DOHH2 (cell line): ENCODE results near the gene OR51E2.

ENCODE experiments used
- H3F3A ChIP-seq: fragments of 200-600 bp; sonication (generic), shearing (Covaris generic); 2 replicates; pipeline ENCODE4 v1.6.0; 2016; ENCODE audit warnings: antibody characterized with exemption, mild to moderate bottlenecking; ENCODE audit not compliant: control insufficient read depth, insufficient read depth
- H3K27ac ChIP-seq: fragments of 200-600 bp; sonication (generic); 2 replicates; pipeline ENCODE4 v1.5.1; 2014; ENCODE audit warnings: low read depth, mild to moderate bottlenecking, low read length, moderate library complexity
- H3K27me3 ChIP-seq: fragments of 200-600 bp; sonication (generic); 2 replicates; pipeline ENCODE4 v1.6.1; 2014; ENCODE audit warnings: mild to moderate bottlenecking, low read length, mixed read lengths; ENCODE audit not compliant: control insufficient read depth
- H3K36me3 ChIP-seq: fragments of 200-600 bp; sonication (generic); 2 replicates; pipeline ENCODE4 v1.6.1; 2014; ENCODE audit warnings: mild to moderate bottlenecking, low read length, moderate library complexity, mixed read lengths; ENCODE audit not compliant: control insufficient read depth
- H3K4me1 ChIP-seq: fragments of 200-600 bp; sonication (generic); 2 replicates; pipeline ENCODE4 v1.6.1; 2014; ENCODE audit warnings: mild to moderate bottlenecking, low read length, mixed read lengths; ENCODE audit not compliant: control insufficient read depth
- H3K4me2 ChIP-seq: fragments of 200-600 bp; sonication (generic); 2 replicates; pipeline ENCODE4 v1.6.0; 2014; ENCODE audit warnings: mild to moderate bottlenecking, low read length, moderate library complexity
- H3K4me3 ChIP-seq: fragments of 200-600 bp; sonication (generic); 2 replicates; pipeline ENCODE4 v1.5.1; 2014; ENCODE audit warnings: mild to moderate bottlenecking, low read length, mixed read lengths
- H3K79me2 ChIP-seq: fragments of 200-600 bp; sonication (generic); 2 replicates; pipeline ENCODE4 v1.6.1; 2014; ENCODE audit warnings: mild to moderate bottlenecking, low read length, mixed read lengths; ENCODE audit not compliant: control insufficient read depth
- H3K9me2 ChIP-seq: fragments of 200-600 bp; sonication (generic); replicated peaks from 2 replicates; pipeline ENCODE4 v1.6.1; 2014; ENCODE audit warnings: mild to moderate bottlenecking, low read length, mixed read lengths; ENCODE audit not compliant: control insufficient read depth
- H3K9me3 ChIP-seq: fragments of 200-600 bp; sonication (generic); 2 replicates; pipeline ENCODE4 v1.6.1; 2014; ENCODE audit warnings: antibody characterized with exemption, low read length, mixed read lengths; ENCODE audit not compliant: control insufficient read depth, insufficient read depth
- H4K20me1 ChIP-seq: fragments of 200-600 bp; sonication (generic); 2 replicates; pipeline ENCODE4 v1.6.0; 2014; ENCODE audit warnings: low read depth, mild to moderate bottlenecking, antibody characterized with exemption, low read length, moderate library complexity; ENCODE audit not compliant: control insufficient read depth, insufficient read depth
- CTCF ChIP-seq: fragments of 200-600 bp; sonication (generic); IDR thresholded peaks from one replicate; pipeline ENCODE4 v1.5.1; 2014; ENCODE audit warnings: antibody characterized with exemption, mild to moderate bottlenecking, low read depth, low read length; ENCODE audit not compliant: poor library complexity, severe bottlenecking
- EZH2phosphoT487 ChIP-seq: fragments of 200-600 bp; sonication (generic); IDR thresholded peaks from 2 replicates; pipeline ENCODE4 v1.6.1; 2017; ENCODE audit warnings: borderline replicate concordance, mild to moderate bottlenecking, antibody characterized with exemption, low read length, moderate library complexity, mixed read lengths

The OR51E2 gene

GRCh38 chr11:4671741-4672140 lies 25.9 kb downstream of the OR51E2 start:
- H3K27me3 ChIP-seq = no peaks in the 10 kb centered on the region
- no peak overlapping the region for H3K27ac ChIP-seq
- no peak overlapping the region for H3K4me2 ChIP-seq
- no peaks in the 10 kb centered on the region for H3K9me3 ChIP-seq
- no peaks in the 10 kb centered on the region for H3F3A ChIP-seq
- no peak for TF ChIP-seq EZH2phosphoT487
- no peak for TF ChIP-seq CTCF
- no peaks in the 10 kb centered on the region for H3K9me2 ChIP-seq
- H3K36me3 ChIP-seq = no peaks in the 10 kb centered on the region
- no peaks in the 10 kb centered on the region for H3K79me2 ChIP-seq
- no peak overlapping the region for H3K4me3 ChIP-seq
- no peaks in the 10 kb centered on the region for H4K20me1 ChIP-seq
- H3K4me1 ChIP-seq = no peaks in the 10 kb centered on the region

- Histone ChIP-seq H3F3A (no peaks in the 10 kb centered on the region), H3K27me3 (no peaks in the 10 kb centered on the region), H3K27ac (no peak overlapping the region), H3K4me2 (no peak overlapping the region), H3K4me3 (no peak overlapping the region), H4K20me1 (no peaks in the 10 kb centered on the region), H3K4me1 (no peaks in the 10 kb centered on the region), H3K36me3 (no peaks in the 10 kb centered on the region), H3K79me2 (no peaks in the 10 kb centered on the region), H3K9me3 (no peaks in the 10 kb centered on the region), H3K9me2 (no peaks in the 10 kb centered on the region)
- TF ChIP-seq EZH2phosphoT487 (no peak), CTCF (no peak)
These were observed 32.2 kb downstream of the OR51E2 start for GRCh38 chr11:4665424-4665823.

- no peaks in the 10 kb centered on the region for H3K36me3 ChIP-seq
- no peaks in the 10 kb centered on the region for H4K20me1 ChIP-seq
- no peaks in the 10 kb centered on the region for H3K9me2 ChIP-seq
- no peaks in the 10 kb centered on the region for H3K4me1 ChIP-seq
- no peak overlapping the region for H3K4me3 ChIP-seq
- no peak overlapping the region for H3K27ac ChIP-seq
- no peaks in the 10 kb centered on the region for H3K9me3 ChIP-seq
- H3F3A ChIP-seq = no peaks in the 10 kb centered on the region
- H3K79me2 ChIP-seq = no peaks in the 10 kb centered on the region
- TF ChIP-seq EZH2phosphoT487 (no peak), CTCF (no peak)
- no peak overlapping the region for H3K4me2 ChIP-seq
- H3K27me3 ChIP-seq = no peaks in the 10 kb centered on the region
These were observed 32.9 kb downstream of the OR51E2 start for GRCh38 chr11:4664786-4665185.

- no peaks in the 10 kb centered on the region for H3K36me3 ChIP-seq
- H3K27me3 ChIP-seq = no peaks in the 10 kb centered on the region
- H3K79me2 ChIP-seq = no peaks in the 10 kb centered on the region
- H3K4me3 ChIP-seq = no peak overlapping the region
- TF ChIP-seq CTCF (no peak), EZH2phosphoT487 (no peak)
- H3K4me2 ChIP-seq = no peak overlapping the region
- H3K27ac ChIP-seq = no peak overlapping the region
- H4K20me1 ChIP-seq = no peaks in the 10 kb centered on the region
- no peaks in the 10 kb centered on the region for H3K9me2 ChIP-seq
- H3K9me3 ChIP-seq = no peaks in the 10 kb centered on the region
- no peaks in the 10 kb centered on the region for H3K4me1 ChIP-seq
- no peaks in the 10 kb centered on the region for H3F3A ChIP-seq
These were observed 33.5 kb downstream of the OR51E2 start for GRCh38 chr11:4664183-4664582.
